ENCODE results near the gene ELOVL7.

DNA sequence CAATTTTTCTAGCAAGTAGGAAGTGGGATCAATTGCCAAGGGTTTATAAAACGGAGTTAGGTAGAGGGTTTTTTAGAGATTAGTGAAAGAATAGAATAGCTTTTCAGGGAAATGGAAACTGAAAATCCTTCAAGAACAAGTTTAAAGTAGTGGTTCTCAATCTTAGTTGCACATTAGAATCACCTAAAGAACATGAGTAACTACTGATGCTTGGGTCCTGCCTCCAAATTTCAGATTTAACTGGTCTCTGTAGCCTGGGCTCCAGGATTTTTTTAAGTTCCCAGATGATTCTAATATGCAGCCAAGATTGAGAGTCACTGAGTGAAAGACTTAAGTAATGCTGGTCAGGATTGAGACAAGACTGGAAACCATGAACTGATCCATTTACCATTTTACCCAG lies 20.5 kb downstream of the ELOVL7 start:
- no peak for TF ChIP-seq POLR2AphosphoS5 (IDR thresholded peaks at IDR 0.05; ENCODE audit: low read depth, low read length)
- TF ChIP-seq, protein P1, sequence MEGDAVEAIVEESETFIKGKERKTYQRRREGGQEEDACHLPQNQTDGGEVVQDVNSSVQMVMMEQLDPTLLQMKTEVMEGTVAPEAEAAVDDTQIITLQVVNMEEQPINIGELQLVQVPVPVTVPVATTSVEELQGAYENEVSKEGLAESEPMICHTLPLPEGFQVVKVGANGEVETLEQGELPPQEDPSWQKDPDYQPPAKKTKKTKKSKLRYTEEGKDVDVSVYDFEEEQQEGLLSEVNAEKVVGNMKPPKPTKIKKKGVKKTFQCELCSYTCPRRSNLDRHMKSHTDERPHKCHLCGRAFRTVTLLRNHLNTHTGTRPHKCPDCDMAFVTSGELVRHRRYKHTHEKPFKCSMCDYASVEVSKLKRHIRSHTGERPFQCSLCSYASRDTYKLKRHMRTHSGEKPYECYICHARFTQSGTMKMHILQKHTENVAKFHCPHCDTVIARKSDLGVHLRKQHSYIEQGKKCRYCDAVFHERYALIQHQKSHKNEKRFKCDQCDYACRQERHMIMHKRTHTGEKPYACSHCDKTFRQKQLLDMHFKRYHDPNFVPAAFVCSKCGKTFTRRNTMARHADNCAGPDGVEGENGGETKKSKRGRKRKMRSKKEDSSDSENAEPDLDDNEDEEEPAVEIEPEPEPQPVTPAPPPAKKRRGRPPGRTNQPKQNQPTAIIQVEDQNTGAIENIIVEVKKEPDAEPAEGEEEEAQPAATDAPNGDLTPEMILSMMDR (IDR thresholded peaks at IDR 0.05) = no peak
- TF ChIP-seq, protein P2, sequence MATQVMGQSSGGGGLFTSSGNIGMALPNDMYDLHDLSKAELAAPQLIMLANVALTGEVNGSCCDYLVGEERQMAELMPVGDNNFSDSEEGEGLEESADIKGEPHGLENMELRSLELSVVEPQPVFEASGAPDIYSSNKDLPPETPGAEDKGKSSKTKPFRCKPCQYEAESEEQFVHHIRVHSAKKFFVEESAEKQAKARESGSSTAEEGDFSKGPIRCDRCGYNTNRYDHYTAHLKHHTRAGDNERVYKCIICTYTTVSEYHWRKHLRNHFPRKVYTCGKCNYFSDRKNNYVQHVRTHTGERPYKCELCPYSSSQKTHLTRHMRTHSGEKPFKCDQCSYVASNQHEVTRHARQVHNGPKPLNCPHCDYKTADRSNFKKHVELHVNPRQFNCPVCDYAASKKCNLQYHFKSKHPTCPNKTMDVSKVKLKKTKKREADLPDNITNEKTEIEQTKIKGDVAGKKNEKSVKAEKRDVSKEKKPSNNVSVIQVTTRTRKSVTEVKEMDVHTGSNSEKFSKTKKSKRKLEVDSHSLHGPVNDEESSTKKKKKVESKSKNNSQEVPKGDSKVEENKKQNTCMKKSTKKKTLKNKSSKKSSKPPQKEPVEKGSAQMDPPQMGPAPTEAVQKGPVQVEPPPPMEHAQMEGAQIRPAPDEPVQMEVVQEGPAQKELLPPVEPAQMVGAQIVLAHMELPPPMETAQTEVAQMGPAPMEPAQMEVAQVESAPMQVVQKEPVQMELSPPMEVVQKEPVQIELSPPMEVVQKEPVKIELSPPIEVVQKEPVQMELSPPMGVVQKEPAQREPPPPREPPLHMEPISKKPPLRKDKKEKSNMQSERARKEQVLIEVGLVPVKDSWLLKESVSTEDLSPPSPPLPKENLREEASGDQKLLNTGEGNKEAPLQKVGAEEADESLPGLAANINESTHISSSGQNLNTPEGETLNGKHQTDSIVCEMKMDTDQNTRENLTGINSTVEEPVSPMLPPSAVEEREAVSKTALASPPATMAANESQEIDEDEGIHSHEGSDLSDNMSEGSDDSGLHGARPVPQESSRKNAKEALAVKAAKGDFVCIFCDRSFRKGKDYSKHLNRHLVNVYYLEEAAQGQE (IDR thresholded peaks at IDR 0.05; ENCODE audit: insufficient read depth in 1 of 2, low read depth in 2 of 2, low read length in 1 of 2) = no peak
